Measurements from ENCODE around the gene KCNH6. TPM values are rescaled to one million over a fixed set of nuclear protein-coding genes. Genes with fewer than 3 reads are reported as not detected.

The KCNH6 gene
- total RNA-seq, 1 donor: not detected

- Histone ChIP-seq H3K9me3 (ENCODE audit: low read depth, low read length) (no peaks in the 10 kb centered on the region), H3K4me3 (ENCODE audit: low read length) (no peak overlapping the region), H3K27me3 (ENCODE audit: insufficient read depth, low read length) (no peaks in the 10 kb centered on the region), H3K4me1 (ENCODE audit: insufficient read depth, low read length) (no peaks in the 10 kb centered on the region)
Observed at GRCh38 chr17:63571632-63572310, 48.6 kb downstream of the KCNH6 start.

GRCh38 chr17:63573634-63574033 is 50.5 kb downstream of the KCNH6 start:
- Histone ChIP-seq H3K4me1 (ENCODE audit: insufficient read depth, low read length) (no peaks in the 10 kb centered on the region), H3K4me3 (ENCODE audit: low read length) (no peak overlapping the region), H3K27me3 (ENCODE audit: insufficient read depth, low read length) (no peaks in the 10 kb centered on the region), H3K9me3 (ENCODE audit: low read depth, low read length) (no peaks in the 10 kb centered on the region)

- Histone ChIP-seq H3K9me3 (ENCODE audit: low read depth, low read length) (no peaks in the 10 kb centered on the region), H3K4me1 (ENCODE audit: insufficient read depth, low read length) (no peaks in the 10 kb centered on the region), H3K4me3 (ENCODE audit: low read length) (no peak overlapping the region), H3K27me3 (ENCODE audit: insufficient read depth, low read length) (no peaks in the 10 kb centered on the region)
Observed at GRCh38 chr17:63578027-63578768, 55.0 kb downstream of the KCNH6 start.

- H3K4me3 ChIP-seq (ENCODE audit: low read length): no peak overlapping the region
- H3K9me3 ChIP-seq (ENCODE audit: low read depth, low read length): no peaks in the 10 kb centered on the region
- H3K4me1 ChIP-seq (ENCODE audit: insufficient read depth, low read length): no peaks in the 10 kb centered on the region
- H3K27me3 ChIP-seq (ENCODE audit: insufficient read depth, low read length): no peaks in the 10 kb centered on the region
Observed at GRCh38 chr17:63578769-63579111, 55.6 kb downstream of the KCNH6 start.

- H3K9me3 ChIP-seq (ENCODE audit: low read depth, low read length): no peaks in the 10 kb centered on the region
- H3K4me1 ChIP-seq (ENCODE audit: insufficient read depth, low read length): no peaks in the 10 kb centered on the region
- H3K4me3 ChIP-seq (ENCODE audit: low read length): no peak overlapping the region
Observed at GRCh38 chr17:63579633-63580032, 56.5 kb downstream of the KCNH6 start.

GRCh38 chr17:63587770-63588169 is 64.6 kb downstream of the KCNH6 start:
- no peaks in the 10 kb centered on the region for H3K9me3 ChIP-seq (ENCODE audit: low read depth, low read length)
- no peaks in the 10 kb centered on the region for H3K4me1 ChIP-seq (ENCODE audit: insufficient read depth, low read length)

More at GRCh38 chr17:63579633-63580032, 56.5 kb downstream of the KCNH6 start:
- no peaks in the 10 kb centered on the region for H3K27me3 ChIP-seq (ENCODE audit: insufficient read depth, low read length)

GRCh38 chr17:63588797-63589196 is 65.6 kb downstream of the KCNH6 start:
- Histone ChIP-seq H3K9me3 (ENCODE audit: low read depth, low read length) (no peaks in the 10 kb centered on the region), H3K4me1 (ENCODE audit: insufficient read depth, low read length) (no peaks in the 10 kb centered on the region), H3K4me3 (ENCODE audit: low read length) (no peak overlapping the region), H3K27me3 (ENCODE audit: insufficient read depth, low read length) (no peaks in the 10 kb centered on the region)

More at GRCh38 chr17:63587770-63588169, 64.6 kb downstream of the KCNH6 start:
- Histone ChIP-seq H3K4me3 (ENCODE audit: low read length) (no peak overlapping the region), H3K27me3 (ENCODE audit: insufficient read depth, low read length) (no peaks in the 10 kb centered on the region)

- Histone ChIP-seq H3K9me3 (ENCODE audit: low read depth, low read length) (no peaks in the 10 kb centered on the region), H3K4me1 (ENCODE audit: insufficient read depth, low read length) (no peaks in the 10 kb centered on the region), H3K4me3 (ENCODE audit: low read length) (no peak overlapping the region), H3K27me3 (ENCODE audit: insufficient read depth, low read length) (no peaks in the 10 kb centered on the region)
Observed at GRCh38 chr17:63589646-63590045, 66.5 kb downstream of the KCNH6 start.

GRCh38 chr17:63592797-63593196 is 69.6 kb downstream of the KCNH6 start:
- Histone ChIP-seq H3K4me1 (ENCODE audit: insufficient read depth, low read length) (peaks cover 10% of the 10 kb centered on the region), H3K4me3 (ENCODE audit: low read length) (no peak overlapping the region), H3K27me3 (ENCODE audit: insufficient read depth, low read length) (no peaks in the 10 kb centered on the region), H3K9me3 (ENCODE audit: low read depth, low read length) (no peaks in the 10 kb centered on the region)

- Histone ChIP-seq H3K4me3 (ENCODE audit: low read length) (no peak overlapping the region), H3K27me3 (ENCODE audit: insufficient read depth, low read length) (no peaks in the 10 kb centered on the region), H3K9me3 (ENCODE audit: low read depth, low read length) (no peaks in the 10 kb centered on the region), H3K4me1 (ENCODE audit: insufficient read depth, low read length) (peaks cover 19% of the 10 kb centered on the region)
Observed at GRCh38 chr17:63595132-63595531, 72.0 kb downstream of the KCNH6 start.

Other genes starting within 250 kb of the KCNH6 start
- 5.1 TPM for gene CYB561, start 77.1 kb upstream of the KCNH6 start, total RNA-seq
- gene ACE, start 46.3 kb upstream of the KCNH6 start, total RNA-seq: 1.3 TPM
- gene DCAF7, start 27.1 kb downstream of the KCNH6 start, total RNA-seq: 5.4 TPM
- gene TACO1, start 77.5 kb downstream of the KCNH6 start, total RNA-seq: 15.3 TPM
- 120 TPM for gene MAP3K3, start 99.1 kb downstream of the KCNH6 start, total RNA-seq
- 274 TPM for gene LIMD2, start 176.8 kb downstream of the KCNH6 start, total RNA-seq
- gene STRADA, start 218.4 kb downstream of the KCNH6 start, total RNA-seq: 37.7 TPM